Measurements from ENCODE around the gene SCYL3.

Gene SCYL3

GRCh38 chr1:169884634-169885033 lies 9.1 kb downstream of the SCYL3 start:
- Histone ChIP-seq H3F3A (ENCODE audit: insufficient read depth) (no peaks in the 10 kb centered on the region), H3K27me3 (ENCODE audit: low read length) (no peaks in the 10 kb centered on the region), H3K9me2 (replicated peaks; ENCODE audit: insufficient read depth, low read length) (no peaks in the 10 kb centered on the region), H3K9ac (ENCODE audit: low read length) (no peak overlapping the region), H3K79me2 (ENCODE audit: insufficient read depth, low read length) (peaks cover 8% of the 10 kb centered on the region; the same call in 1 of the 2 replicates), H3K4me2 (ENCODE audit: low read depth, low read length, poor library complexity, severe bottlenecking) (no peak overlapping the region), H3K27ac (ENCODE audit: low read depth, low read length) (no peak overlapping the region), H4K20me1 (ENCODE audit: low read depth, low read length) (no peaks in the 10 kb centered on the region), H2AFZ (ENCODE audit: low read depth, low read length, severe bottlenecking) (no peak overlapping the region), H3K36me3 (ENCODE audit: low read length) (peaks cover 19% of the 10 kb centered on the region; the same call in 1 of the 2 replicates), H3K9me3 (ENCODE audit: insufficient read depth, low read length) (no peaks in the 10 kb centered on the region), H3K4me3 (ENCODE audit: insufficient read depth, low read length, poor library complexity, severe bottlenecking) (no peak overlapping the region)
- TF ChIP-seq EZH2phosphoT487 (conservative IDR thresholded peaks at IDR 0.05; ENCODE audit: low read length) (no peak), CTCF (IDR thresholded peaks at IDR 0.05; ENCODE audit: insufficient read depth, low read length, poor library complexity, severe bottlenecking) (no peak)

GRCh38 chr1:169882039-169882511 lies 11.6 kb downstream of the SCYL3 start:
- TF ChIP-seq CTCF (IDR thresholded peaks at IDR 0.05; ENCODE audit: insufficient read depth, low read length, poor library complexity, severe bottlenecking) (no peak), EZH2phosphoT487 (conservative IDR thresholded peaks at IDR 0.05; ENCODE audit: low read length) (no peak)
- Histone ChIP-seq H3K9me2 (replicated peaks; ENCODE audit: insufficient read depth, low read length) (no peaks in the 10 kb centered on the region), H3K9ac (ENCODE audit: low read length) (no peak overlapping the region), H3K79me2 (ENCODE audit: insufficient read depth, low read length) (peaks cover 2% of the 10 kb centered on the region; the same call in 1 of the 2 replicates), H3K36me3 (ENCODE audit: low read length) (peaks cover 6% of the 10 kb centered on the region; the same call in 1 of the 2 replicates), H3K4me3 (ENCODE audit: insufficient read depth, low read length, poor library complexity, severe bottlenecking) (no peak overlapping the region), H4K20me1 (ENCODE audit: low read depth, low read length) (no peaks in the 10 kb centered on the region), H3K27ac (ENCODE audit: low read depth, low read length) (no peak overlapping the region), H3F3A (ENCODE audit: insufficient read depth) (no peaks in the 10 kb centered on the region), H3K27me3 (ENCODE audit: low read length) (no peaks in the 10 kb centered on the region), H3K9me3 (ENCODE audit: insufficient read depth, low read length) (no peaks in the 10 kb centered on the region), H3K4me2 (ENCODE audit: low read depth, low read length, poor library complexity, severe bottlenecking) (no peak overlapping the region), H2AFZ (ENCODE audit: low read depth, low read length, severe bottlenecking) (no peak overlapping the region)

- no peaks in the 10 kb centered on the region for H3K27me3 ChIP-seq (ENCODE audit: low read length)
- no peaks in the 10 kb centered on the region for H3F3A ChIP-seq (ENCODE audit: insufficient read depth)
Observed at GRCh38 chr1:169879034-169879840, 14.5 kb downstream of the SCYL3 start.

More at GRCh38 chr1:169879034-169879840, 14.5 kb downstream of the SCYL3 start:
- H3K4me3 ChIP-seq (ENCODE audit: insufficient read depth, low read length, poor library complexity, severe bottlenecking): no peak overlapping the region
- no peak overlapping the region for H3K9ac ChIP-seq (ENCODE audit: low read length)
- H3K36me3 ChIP-seq (ENCODE audit: low read length): peaks cover 6% of the 10 kb centered on the region; the same call in 1 of the 2 replicates
- no peak overlapping the region for H3K4me2 ChIP-seq (ENCODE audit: low read depth, low read length, poor library complexity, severe bottlenecking)
- peaks cover 2% of the 10 kb centered on the region; the same call in 1 of the 2 replicates for H3K79me2 ChIP-seq (ENCODE audit: insufficient read depth, low read length)
- H3K9me2 ChIP-seq (replicated peaks; ENCODE audit: insufficient read depth, low read length): no peaks in the 10 kb centered on the region
- no peaks in the 10 kb centered on the region for H3K9me3 ChIP-seq (ENCODE audit: insufficient read depth, low read length)
- no peaks in the 10 kb centered on the region for H4K20me1 ChIP-seq (ENCODE audit: low read depth, low read length)
- TF ChIP-seq CTCF (IDR thresholded peaks at IDR 0.05; ENCODE audit: insufficient read depth, low read length, poor library complexity, severe bottlenecking): no peak
- TF ChIP-seq EZH2phosphoT487 (conservative IDR thresholded peaks at IDR 0.05; ENCODE audit: low read length): no peak
- no peak overlapping the region for H2AFZ ChIP-seq (ENCODE audit: low read depth, low read length, severe bottlenecking)
- no peak overlapping the region for H3K27ac ChIP-seq (ENCODE audit: low read depth, low read length)
